GM12878 (cell line): ENCODE measurements around the gene DNPEP. TPM values are rescaled to one million over a fixed set of nuclear protein-coding genes. Genes with fewer than 3 reads are reported as not detected.

Experiments
- ATAC-seq: fragments of 200-7000 bp; cut with Tn5 transposase; 3 replicates; pipeline ENCODE4 v1.9.1; 2020; ENCODE audit warnings: mild to moderate bottlenecking, moderate library complexity
- BruUV-seq: library from RNA; stranded (reverse); fragments of 400-500 nt; replicated peaks from 2 replicates; lab custom pipeline; 2021; lab: Mats Ljungman, UMichigan
- CTCF ChIA-PET: fragments of 300-600 bp; sonication (Branson Sonifier 250); formaldehyde crosslinking; extraction: SDS; loops from one replicate; lab custom pipeline; 2021; ENCODE audit warnings: inconsistent platforms; lab: Yijun Ruan, JAX
- POLR2A ChIA-PET: fragments of 350-600 bp; formaldehyde crosslinking; extraction: SDS; loops from one replicate; lab custom pipeline; 2021; ENCODE audit warnings: inconsistent platforms; lab: Charles Lee
- RAD21 ChIA-PET: fragments of 300-600 bp; sonication (Branson Sonifier 250); formaldehyde crosslinking; loops from one replicate; lab custom pipeline; 2023; ENCODE audit warnings: antibody characterized with exemption; ENCODE audit not compliant: unreplicated experiment; lab: Charles Lee
- SMC1A ChIA-PET: fragments of 300-600 bp; sonication (Branson Sonifier 250); formaldehyde crosslinking; loops from one replicate; lab custom pipeline; 2023; ENCODE audit not compliant: unreplicated experiment, uncharacterized antibody; lab: Charles Lee
- DNase-seq: peaks from one replicate; pipeline ENCODE4 v3.0.0-alpha.2; 2011; ENCODE audit warnings: low read depth, low spot score
- FAIRE-seq: peaks from 3 replicates; lab custom pipeline; 2011; peaks lifted over from hg19 to GRCh38; lab: Jason Lieb, UNC
- H2AFZ ChIP-seq: 2 replicates; pipeline ENCODE4 v1.6.0; 2011; ENCODE audit warnings: low read depth, low read length, control low read depth; ENCODE audit not compliant: control insufficient read depth
- H3K27ac ChIP-seq: 2 replicates; pipeline ENCODE4 v1.5.1; 2011; ENCODE audit warnings: control low read depth; ENCODE audit not compliant: control insufficient read depth, insufficient read depth
- H3K27me3 ChIP-seq, 2 experiments: replicated peaks in 1 of 2; 2 replicates each; pipeline versions ENCODE4 v1.6.0 to v1.6.1; 2011; ENCODE audit warnings: low read length in 1 of 2; ENCODE audit not compliant: control insufficient read depth in 2 of 2, insufficient read depth in 2 of 2
- H3K36me3 ChIP-seq, 2 experiments: 2 replicates each; pipeline ENCODE4 v1.5.1; 2011; ENCODE audit warnings: low read length in 1 of 2; ENCODE audit not compliant: control insufficient read depth in 2 of 2, insufficient read depth in 2 of 2
- H3K4me1 ChIP-seq: 2 replicates; pipeline ENCODE4 v1.6.1; 2011; ENCODE audit warnings: mild to moderate bottlenecking, low read length, moderate library complexity, mixed read lengths; ENCODE audit not compliant: control insufficient read depth, insufficient read depth
- H3K4me2 ChIP-seq: 2 replicates; pipeline ENCODE4 v1.6.0; 2011; ENCODE audit warnings: control low read depth; ENCODE audit not compliant: control insufficient read depth, insufficient read depth
- H3K4me3 ChIP-seq: fragments of 200-600 bp; sonication (generic); 2 replicates; pipeline ENCODE4 v1.5.1; 2016
- H3K79me2 ChIP-seq: 2 replicates; pipeline ENCODE4 v1.6.0; 2011; ENCODE audit warnings: low read length; ENCODE audit not compliant: control insufficient read depth, insufficient read depth
- H3K9ac ChIP-seq: 2 replicates; pipeline ENCODE4 v1.8.0; 2011; ENCODE audit warnings: low read length, control low read depth, mixed read lengths; ENCODE audit not compliant: control insufficient read depth, insufficient read depth
- H3K9me3 ChIP-seq: replicated peaks from 3 replicates; pipeline ENCODE4 v1.5.1; 2011; ENCODE audit warnings: mild to moderate bottlenecking, low read length; ENCODE audit not compliant: control insufficient read depth, insufficient read depth
- H4K20me1 ChIP-seq: 2 replicates; pipeline ENCODE4 v1.6.0; 2011; ENCODE audit not compliant: control insufficient read depth, insufficient read depth
- BACH1 ChIP-seq: fragments of 450-650 bp; IDR thresholded peaks from 2 replicates; pipeline ENCODE4 v1.6.1; 2017; ENCODE audit warnings: mild to moderate bottlenecking, borderline replicate concordance
- CHD2 ChIP-seq: IDR thresholded peaks from 2 replicates; pipeline ENCODE4 v1.6.1; 2011; ENCODE audit warnings: low read depth, low read length, improper control_type of control experiment, borderline replicate concordance
- CREM ChIP-seq: IDR thresholded peaks from 2 replicates; pipeline ENCODE4 v1.6.1; 2014; ENCODE audit warnings: antibody characterized with exemption, low read depth
- ELK1 ChIP-seq: IDR thresholded peaks from 2 replicates; pipeline ENCODE4 v1.6.1; 2012; ENCODE audit warnings: low read depth, low read length, improper control_type of control experiment
- JUNB ChIP-seq: IDR thresholded peaks from 2 replicates; pipeline ENCODE4 v1.6.1; 2016; ENCODE audit warnings: antibody characterized with exemption, mild to moderate bottlenecking
- MTA3 ChIP-seq: IDR thresholded peaks from 2 replicates; pipeline ENCODE4 v1.6.1; 2012; ENCODE audit warnings: low read length, inconsistent platforms, borderline replicate concordance
- MXI1 ChIP-seq: fragments of 150-350 bp; IDR thresholded peaks from 2 replicates; pipeline ENCODE4 v1.6.1; 2011; ENCODE audit warnings: low read depth, mild to moderate bottlenecking, inconsistent platforms, low read length, improper control_type of control experiment
- MYB ChIP-seq: fragments of 150-350 bp; IDR thresholded peaks from 2 replicates; pipeline ENCODE4 v1.6.1; 2014; ENCODE audit warnings: mild to moderate bottlenecking, low read depth, low read length, borderline replicate concordance
- NBN ChIP-seq: fragments of 450-650 bp; IDR thresholded peaks from 2 replicates; pipeline ENCODE4 v1.6.1; 2016
- POU2F2 ChIP-seq: IDR thresholded peaks from 3 replicates; pipeline ENCODE4 v1.6.1; 2011; ENCODE audit warnings: low read depth, mild to moderate bottlenecking, low read length, borderline replicate concordance
- RB1 ChIP-seq: fragments of 450-650 bp; formaldehyde crosslinking; IDR thresholded peaks from 2 replicates; pipeline ENCODE4 v1.6.1; 2017; ENCODE audit warnings: mild to moderate bottlenecking, borderline replicate concordance
- SIN3A ChIP-seq: IDR thresholded peaks from 2 replicates; pipeline ENCODE4 v1.6.1; 2012; ENCODE audit warnings: low read depth, low read length, improper control_type of control experiment
- SIX5 ChIP-seq: IDR thresholded peaks from 2 replicates; pipeline ENCODE4 v1.6.1; 2011; ENCODE audit warnings: mild to moderate bottlenecking, low read depth, low read length, moderate library complexity; ENCODE audit not compliant: severe bottlenecking
- SMAD1 ChIP-seq: fragments of 450-650 bp; IDR thresholded peaks from 2 replicates; pipeline ENCODE4 v1.6.1; 2018; ENCODE audit warnings: mild to moderate bottlenecking, low read depth; ENCODE audit not compliant: partially characterized antibody
- SMC3 ChIP-seq: IDR thresholded peaks from 2 replicates; pipeline ENCODE4 v1.6.1; 2011; ENCODE audit warnings: low read length, improper control_type of control experiment, borderline replicate concordance
- TARDBP ChIP-seq: IDR thresholded peaks from 2 replicates; pipeline ENCODE4 v1.6.1; 2016; ENCODE audit warnings: borderline replicate concordance
- TCF3 ChIP-seq: IDR thresholded peaks from 2 replicates; pipeline ENCODE4 v1.6.1; 2012; ENCODE audit warnings: low read depth, mild to moderate bottlenecking, low read length, borderline replicate concordance; ENCODE audit not compliant: insufficient read depth
- ZNF207 ChIP-seq: fragments of 450-650 bp; IDR thresholded peaks from 2 replicates; pipeline ENCODE4 v1.6.1; 2014; ENCODE audit warnings: antibody characterized with exemption, mild to moderate bottlenecking, borderline replicate concordance
- WGBS: methylation state at CpG from one replicate; pipeline ENCODE4 v1.1.6; 2016; ENCODE audit warnings: low lambda C conversion rate; ENCODE audit not compliant: insufficient replicate concordance, insufficient coverage; ENCODE audit errors: missing lambda C conversion rate; 5-methylcytosine and 5-hydroxymethylcytosine counted together
- in situ Hi-C: fragments of 300-500 bp; cut with MboI; formaldehyde crosslinking; loops from 9 replicates; pipeline ENCODE4 v1.14.3; 2018; ENCODE audit warnings: mixed read lengths
- intact Hi-C: fragments of 100-400 bp; cut with micrococcal nuclease; formaldehyde crosslinking; loops from one replicate; pipeline ENCODE4 v1.14.2; 2022; ENCODE audit not compliant: unreplicated experiment
- polyA plus RNA-seq, 11 experiments: library from polyadenylated mRNA; depleted of rRNA in 4 of 11; unstranded in 6 of 11; stranded (reverse) in 5 of 11; fragments of >200 nt; fragmentation: Nextera tagmentation in 4 of 11; fragmentation: Illumina TruSeq in 1 of 11; extraction: Ambion mirVana in 4 of 11; extraction: Trizol in 1 of 11; gene quantifications; 1 replicate in 1 of 11; 2 replicates in 10 of 11; pipeline versions ENCODE4 v1.2.1 to v1.2.3, GENCODE V29; 2011 to 2016; ENCODE audit warnings: inconsistent platforms in 2 of 11, missing spikeins in 2 of 11, low read depth in 1 of 11
- total RNA-seq, 4 experiments: library from RNA; depleted of rRNA in 3 of 4; stranded (reverse); fragments of >200 nt in 3 of 4; fragmentation: Illumina TruSeq in 1 of 4; extraction: Trizol in 1 of 4; gene quantifications; 2 replicates each; pipeline versions ENCODE4 v1.2.1 to v1.2.3, GENCODE V29; 2013 to 2021
- TF ChIP-seq, protein P1 (sequence below): IDR thresholded peaks from 2 replicates; pipeline ENCODE4 v1.6.1; 2012; ENCODE audit warnings: low read length, inconsistent platforms

The DNPEP gene
- total and polyA plus RNA-seq, 10 of the 15 experiments (the other 5 are each of a cell fraction or from before 2014, with no cell fraction given): 33.1 to 82.0 (median 64.1) TPM

- TF ChIP-seq SMAD1: no peak
- TF ChIP-seq SIX5: no peak
Observed at GRCh38 chr2:219404291-219404910, 16.7 kb upstream of the DNPEP start (continued).

DNA sequence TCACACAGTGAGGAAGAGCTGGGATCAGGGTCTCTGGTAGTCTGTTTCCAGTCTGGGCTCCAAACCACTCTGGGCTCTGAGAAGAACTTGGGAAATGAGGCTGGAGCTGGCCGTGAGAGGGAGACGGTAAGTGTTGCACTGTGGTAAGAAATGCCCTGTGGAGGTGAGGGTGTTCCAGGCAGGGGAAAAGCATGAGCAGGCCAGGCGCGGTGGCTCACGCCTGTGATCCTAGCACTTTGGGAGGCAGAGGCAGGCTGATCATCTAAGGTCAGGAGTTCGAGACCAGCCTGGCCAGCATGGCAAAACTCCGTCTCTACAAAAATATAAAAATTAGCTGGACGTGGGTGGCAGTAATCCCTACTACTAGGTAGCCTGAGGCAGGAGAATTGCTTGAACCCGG is 16.1 kb upstream of the DNPEP start:
- CTCF ChIA-PET: interaction anchor here (1.0 to 6.2 kb wide), 13 partner anchors 9 to 125 kb away, joined by 3 to 83 read pairs (median 7); partner anchors contain the start of genes DNPEP, GMPPA and SPEG
- FAIRE-seq: no peak
- Histone ChIP-seq H3K79me2 (no peaks in the 10 kb centered on the region), H3K27ac (no peak overlapping the region), H3K9me3 (no peaks in the 10 kb centered on the region), H3K36me3 (no peaks in the 10 kb centered on the region), H2AFZ (no peak overlapping the region), H3K4me3 (no peak overlapping the region), H3K4me2 (no peak overlapping the region), H3K9ac (no peak overlapping the region), H3K27me3 (peaks cover 0 to under 1% of the 10 kb centered on the region in 2 experiments; a peak in 2 of 4 replicates), H3K4me1 (no peaks in the 10 kb centered on the region), H4K20me1 (no peaks in the 10 kb centered on the region)
- 35% methylated on average over 9 of the region's 9 CpGs for WGBS
- no TSS peak for BruUV-seq
- SMC1A ChIA-PET: interaction anchor here (0.9 to 2.3 kb wide), 8 partner anchors 9 to 249 kb away, joined by 3 to 12 read pairs (median 3); partner anchors contain the start of genes CHPF, GMPPA and TMEM198
- in situ Hi-C loops: loop anchor here (5.0 kb wide), 1 partner anchor 128 kb away; no protein-coding TSS in a partner anchor
- RAD21 ChIA-PET: interaction anchor here (1.1 to 3.3 kb wide), 2 partner anchors 54 to 126 kb away, joined by 3 to 18 read pairs; no protein-coding TSS in a partner anchor
- intact Hi-C loops: loop anchor here (1.0 to 5.0 kb wide), 2 partner anchors 126 to 283 kb away; no protein-coding TSS in a partner anchor
- no peak for DNase-seq
- POLR2A ChIA-PET: no interaction called here
- no peak for ATAC-seq
- TF ChIP-seq SMC3 (no peak), NBN (no peak), JUNB (no peak), MXI1 (no peak), BACH1 (no peak), RB1 (no peak), ELK1 (no peak), ZNF207 (no peak), POU2F2 (no peak), MTA3 (no peak), CHD2 (no peak), TARDBP (no peak), SIN3A (no peak), TCF3 (no peak), CREM (no peak), MYB (no peak)
- TF ChIP-seq, protein P1, sequence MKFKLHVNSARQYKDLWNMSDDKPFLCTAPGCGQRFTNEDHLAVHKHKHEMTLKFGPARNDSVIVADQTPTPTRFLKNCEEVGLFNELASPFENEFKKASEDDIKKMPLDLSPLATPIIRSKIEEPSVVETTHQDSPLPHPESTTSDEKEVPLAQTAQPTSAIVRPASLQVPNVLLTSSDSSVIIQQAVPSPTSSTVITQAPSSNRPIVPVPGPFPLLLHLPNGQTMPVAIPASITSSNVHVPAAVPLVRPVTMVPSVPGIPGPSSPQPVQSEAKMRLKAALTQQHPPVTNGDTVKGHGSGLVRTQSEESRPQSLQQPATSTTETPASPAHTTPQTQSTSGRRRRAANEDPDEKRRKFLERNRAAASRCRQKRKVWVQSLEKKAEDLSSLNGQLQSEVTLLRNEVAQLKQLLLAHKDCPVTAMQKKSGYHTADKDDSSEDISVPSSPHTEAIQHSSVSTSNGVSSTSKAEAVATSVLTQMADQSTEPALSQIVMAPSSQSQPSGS: no peak
